Effector memory CD4-positive, alpha-beta T cell (primary cell): ENCODE results near the gene TMEM243.
A peak's percentile ranks its signal among the peaks of the same experiment; 100 is the strongest.

ENCODE experiments used
- DNase-seq, 3 donors: peaks; one replicate each; pipeline ENCODE4 v3.0.0-alpha.2; 2020
- H3K27ac ChIP-seq: 2 replicates; pipeline ENCODE4 v1.7.0; 2013; ENCODE audit warnings: mild to moderate bottlenecking, low read length, moderate library complexity; ENCODE audit not compliant: insufficient read depth, poor library complexity, severe bottlenecking
- H3K27me3 ChIP-seq: replicated peaks from 2 replicates; pipeline ENCODE4 v1.7.0; 2013; ENCODE audit warnings: mild to moderate bottlenecking, low read length; ENCODE audit not compliant: insufficient read depth, control insufficient read depth, poor library complexity, severe bottlenecking
- H3K36me3 ChIP-seq: 2 replicates; pipeline ENCODE4 v1.7.0; 2013; ENCODE audit warnings: mild to moderate bottlenecking, low read length, moderate library complexity; ENCODE audit not compliant: control insufficient read depth, insufficient read depth
- H3K4me1 ChIP-seq: 2 replicates; pipeline ENCODE4 v1.7.0; 2013; ENCODE audit warnings: low read length, mild to moderate bottlenecking; ENCODE audit not compliant: control insufficient read depth, insufficient read depth, poor library complexity, severe bottlenecking
- H3K4me3 ChIP-seq: 2 replicates; pipeline ENCODE4 v1.7.0; 2013; ENCODE audit warnings: low read length, low read depth, mild to moderate bottlenecking; ENCODE audit not compliant: insufficient read depth, poor library complexity, severe bottlenecking
- H3K9me3 ChIP-seq: 2 replicates; pipeline ENCODE4 v1.7.0; 2013; ENCODE audit warnings: mild to moderate bottlenecking, low read length, moderate library complexity; ENCODE audit not compliant: control insufficient read depth

The TMEM243 gene

GRCh38 chr7:87225696-87226095, 6.2 kb upstream of the TMEM243 start:
- DNase-seq: no peak

GRCh38 chr7:87223666-87224065, 4.1 kb upstream of the TMEM243 start:
- peaks cover 5% of the 10 kb centered on the region for H3K4me1 ChIP-seq
- H3K27ac ChIP-seq: no peak overlapping the region
- no peak overlapping the region for H3K4me3 ChIP-seq
- H3K36me3 ChIP-seq: no peaks in the 10 kb centered on the region
- no peak for DNase-seq
- no peaks in the 10 kb centered on the region for H3K27me3 ChIP-seq
- no peaks in the 10 kb centered on the region for H3K9me3 ChIP-seq

More at GRCh38 chr7:87225696-87226095, 6.2 kb upstream of the TMEM243 start:
- Histone ChIP-seq H3K4me1 (peaks cover 4% of the 10 kb centered on the region), H3K36me3 (no peaks in the 10 kb centered on the region), H3K9me3 (no peaks in the 10 kb centered on the region), H3K4me3 (no peak overlapping the region), H3K27me3 (no peaks in the 10 kb centered on the region), H3K27ac (no peak overlapping the region)

- H3K9me3 ChIP-seq: no peaks in the 10 kb centered on the region
- no peaks in the 10 kb centered on the region for H3K27me3 ChIP-seq
- no peaks in the 10 kb centered on the region for H3K36me3 ChIP-seq
- peak overlapping the region; percentile 97 for H3K4me3 ChIP-seq
- peak overlapping the region; percentile 95 for H3K27ac ChIP-seq
- DNase-seq: no peak
- H3K4me1 ChIP-seq: peaks cover 25% of the 10 kb centered on the region
These were observed 1.2 kb upstream of the TMEM243 start for GRCh38 chr7:87220734-87221215.

- peaks cover 29% of the 10 kb centered on the region for H3K4me1 ChIP-seq
- H3K27me3 ChIP-seq: no peaks in the 10 kb centered on the region
- DNase-seq: peak; percentile 64 to 78 (median 78)
- H3K9me3 ChIP-seq: no peaks in the 10 kb centered on the region
- H3K27ac ChIP-seq: peak overlapping the region; percentile 95
- peak overlapping the region; percentile 97 for H3K4me3 ChIP-seq
- no peaks in the 10 kb centered on the region for H3K36me3 ChIP-seq
These were observed 648 bp upstream of the TMEM243 start for GRCh38 chr7:87220026-87220733.

GRCh38 chr7:87218796-87219544, 562 bp downstream of the TMEM243 start:
- Histone ChIP-seq H3K36me3 (no peaks in the 10 kb centered on the region), H3K9me3 (no peaks in the 10 kb centered on the region), H3K27me3 (no peaks in the 10 kb centered on the region), H3K4me3 (peak overlapping the region; percentile 97), H3K4me1 (peaks cover 41% of the 10 kb centered on the region), H3K27ac (peak overlapping the region; percentile 95)
- peak; percentile 27 to 37 (median 31) for DNase-seq

GRCh38 chr7:87217983-87218653, 1.4 kb downstream of the TMEM243 start:
- peaks cover 49% of the 10 kb centered on the region for H3K4me1 ChIP-seq
- no peaks in the 10 kb centered on the region for H3K27me3 ChIP-seq
- no peaks in the 10 kb centered on the region for H3K36me3 ChIP-seq
- DNase-seq: no peak
- no peaks in the 10 kb centered on the region for H3K9me3 ChIP-seq
- peak overlapping the region; percentile 97 for H3K4me3 ChIP-seq
- peak overlapping the region; percentile 95 for H3K27ac ChIP-seq

GRCh38 chr7:87216701-87217508, 2.6 kb downstream of the TMEM243 start:
- no peaks in the 10 kb centered on the region for H3K36me3 ChIP-seq

GRCh38 chr7:87215046-87215445, 4.5 kb downstream of the TMEM243 start:
- Histone ChIP-seq H3K9me3 (no peaks in the 10 kb centered on the region), H3K4me3 (no peak overlapping the region), H3K27ac (no peak overlapping the region), H3K27me3 (no peaks in the 10 kb centered on the region), H3K36me3 (no peaks in the 10 kb centered on the region), H3K4me1 (peaks cover 69% of the 10 kb centered on the region)
- DNase-seq: no peak

More at GRCh38 chr7:87216701-87217508, 2.6 kb downstream of the TMEM243 start:
- no peaks in the 10 kb centered on the region for H3K27me3 ChIP-seq
- H3K4me3 ChIP-seq: peak overlapping the region; percentile 97
- peaks cover 60% of the 10 kb centered on the region for H3K4me1 ChIP-seq
- no peak for DNase-seq
- peak overlapping the region; percentile 95 for H3K27ac ChIP-seq
- no peaks in the 10 kb centered on the region for H3K9me3 ChIP-seq

- H3K4me1 ChIP-seq: peaks cover 75% of the 10 kb centered on the region
- no peak overlapping the region for H3K4me3 ChIP-seq
- H3K27ac ChIP-seq: no peak overlapping the region
- H3K27me3 ChIP-seq: no peaks in the 10 kb centered on the region
- H3K9me3 ChIP-seq: no peaks in the 10 kb centered on the region
- DNase-seq: no peak
- H3K36me3 ChIP-seq: no peaks in the 10 kb centered on the region
These were observed 5.7 kb downstream of the TMEM243 start for GRCh38 chr7:87213811-87214210.
